IMR-90 (cell line): ENCODE measurements around the gene CUBN. TPM values are rescaled to one million over a fixed set of nuclear protein-coding genes. Genes with fewer than 3 reads are reported as not detected.

Experiments used
- ATAC-seq: fragments of 200-7000 bp; cut with Tn5 transposase; 2 replicates; pipeline ENCODE4 v1.9.1; 2020; ENCODE audit warnings: low read depth, mild to moderate bottlenecking, moderate library complexity
- BruUV-seq: library from RNA; stranded (reverse); fragments of 400-500 nt; replicated peaks from 2 replicates; lab custom pipeline; 2021; lab: Mats Ljungman, UMichigan
- CTCF ChIA-PET: fragments of 300-600 bp; formaldehyde crosslinking; extraction: SDS; loops from one replicate; lab custom pipeline; 2021; ENCODE audit warnings: antibody characterized with exemption; lab: Yijun Ruan, JAX
- POLR2A ChIA-PET: fragments of 300-600 bp; sonication (Branson Sonifier 250); formaldehyde crosslinking; loops from one replicate; lab custom pipeline; 2022; ENCODE audit warnings: antibody characterized with exemption; ENCODE audit not compliant: unreplicated experiment; lab: Charles Lee
- DNase-seq: peaks from one replicate; pipeline ENCODE4 v3.0.0; 2013
- H2AFZ ChIP-seq: replicated peaks from 2 replicates; pipeline ENCODE3; 2013; ENCODE audit warnings: low read length, mild to moderate bottlenecking; ENCODE audit not compliant: poor library complexity
- H2AK5ac ChIP-seq: 2 replicates; pipeline ENCODE4 v1.6.1; 2013; ENCODE audit warnings: low read depth, low read length, inconsistent platforms
- H2AK9ac ChIP-seq: replicated peaks from 2 replicates; pipeline ENCODE3; 2013; ENCODE audit warnings: mild to moderate bottlenecking, low read depth, low read length, moderate library complexity; ENCODE audit not compliant: poor library complexity
- H2BK120ac ChIP-seq: 2 replicates; pipeline ENCODE4 v1.6.1; 2013; ENCODE audit warnings: low read depth, low read length, inconsistent platforms
- H2BK15ac ChIP-seq: 3 replicates; pipeline ENCODE4 v1.6.1; 2013; ENCODE audit warnings: low read depth, low read length, inconsistent platforms
- H2BK20ac ChIP-seq: 2 replicates; pipeline ENCODE4 v1.6.1; 2013; ENCODE audit warnings: low read depth, mild to moderate bottlenecking, inconsistent platforms, low read length, moderate library complexity
- H2BK5ac ChIP-seq: 2 replicates; pipeline ENCODE4 v1.6.1; 2013; ENCODE audit warnings: mild to moderate bottlenecking, low read depth, low read length, inconsistent platforms; ENCODE audit not compliant: poor library complexity, severe bottlenecking
- H3K14ac ChIP-seq: replicated peaks from 2 replicates; pipeline ENCODE4 v1.6.1; 2013; ENCODE audit warnings: low read depth, low read length, inconsistent platforms
- H3K18ac ChIP-seq: 2 replicates; pipeline ENCODE4 v1.6.1; 2013; ENCODE audit warnings: low read depth, low read length, control low read depth
- H3K23ac ChIP-seq: 2 replicates; pipeline ENCODE4 v1.6.1; 2013; ENCODE audit warnings: low read depth, low read length, inconsistent platforms
- H3K27ac ChIP-seq: 2 replicates; pipeline ENCODE4 v1.5.1; 2013; ENCODE audit warnings: mild to moderate bottlenecking, control low read depth, low read length; ENCODE audit not compliant: insufficient read depth
- H3K27me3 ChIP-seq: 2 replicates; pipeline ENCODE4 v1.6.1; 2013; ENCODE audit warnings: low read length; ENCODE audit not compliant: control insufficient read depth, insufficient read depth
- H3K36me3 ChIP-seq: 2 replicates; pipeline ENCODE4 v1.6.1; 2013; ENCODE audit warnings: low read length, mixed read lengths; ENCODE audit not compliant: control insufficient read depth, insufficient read depth
- H3K4ac ChIP-seq: 2 replicates; pipeline ENCODE4 v1.6.1; 2013; ENCODE audit warnings: low read depth, low read length, inconsistent platforms
- H3K4me1 ChIP-seq: 2 replicates; pipeline ENCODE4 v1.6.1; 2013; ENCODE audit warnings: low read length, mixed read lengths; ENCODE audit not compliant: control insufficient read depth, insufficient read depth
- H3K4me2 ChIP-seq: 2 replicates; pipeline ENCODE4 v1.6.1; 2013; ENCODE audit warnings: low read depth, mild to moderate bottlenecking, control low read depth, low read length, moderate library complexity
- H3K4me3 ChIP-seq: 2 replicates; pipeline ENCODE4 v1.5.1; 2013; ENCODE audit warnings: low read depth, mild to moderate bottlenecking, control low read depth, low read length, moderate library complexity; ENCODE audit not compliant: insufficient read depth
- H3K56ac ChIP-seq: 2 replicates; pipeline ENCODE4 v1.6.1; 2013; ENCODE audit warnings: low read length, inconsistent platforms; ENCODE audit not compliant: insufficient read depth; ENCODE audit errors: extremely low read depth
- H3K79me1 ChIP-seq, 2 experiments: 2 replicates each; pipeline ENCODE4 v1.6.1; 2013; ENCODE audit warnings: low read length in 2 of 2, inconsistent platforms in 1 of 2, low read depth in 1 of 2
- H3K9ac ChIP-seq: 2 replicates; pipeline ENCODE4 v1.6.1; 2013; ENCODE audit warnings: low read depth, low read length, control low read depth
- H3K9me1 ChIP-seq: 2 replicates; pipeline ENCODE4 v1.6.1; 2013; ENCODE audit warnings: low read length, inconsistent platforms; ENCODE audit not compliant: insufficient read depth
- H3K9me3 ChIP-seq: 2 replicates; pipeline ENCODE4 v1.6.1; 2013; ENCODE audit warnings: low read length; ENCODE audit not compliant: control insufficient read depth, insufficient read depth
- H4K20me1 ChIP-seq: 2 replicates; pipeline ENCODE4 v1.6.1; 2013; ENCODE audit warnings: low read length, inconsistent platforms; ENCODE audit not compliant: insufficient read depth
- H4K5ac ChIP-seq: 2 replicates; pipeline ENCODE4 v1.6.1; 2013; ENCODE audit warnings: mild to moderate bottlenecking, low read depth, low read length, control low read depth
- H4K8ac ChIP-seq, 2 experiments: 2 replicates each; pipeline ENCODE4 v1.6.1; 2013; ENCODE audit warnings: low read depth in 2 of 2, low read length in 2 of 2, control low read depth in 1 of 2, inconsistent platforms in 1 of 2
- H4K91ac ChIP-seq: 2 replicates; pipeline ENCODE4 v1.6.1; 2013; ENCODE audit warnings: low read depth, low read length, inconsistent platforms; ENCODE audit not compliant: insufficient read depth
- BHLHE40 ChIP-seq: fragments of 150-350 bp; IDR thresholded peaks from 2 replicates; pipeline ENCODE4 v1.6.1; 2016; ENCODE audit warnings: mild to moderate bottlenecking, low read depth, low read length
- MAFK ChIP-seq: IDR thresholded peaks from 2 replicates; pipeline ENCODE4 v1.6.1; 2012; ENCODE audit warnings: low read depth, low read length, improper control_type of control experiment
- MAZ ChIP-seq: IDR thresholded peaks from 2 replicates; pipeline ENCODE4 v1.6.1; 2012; ENCODE audit warnings: low read depth, mild to moderate bottlenecking, low read length, improper control_type of control experiment, moderate library complexity, borderline replicate concordance
- RCOR1 ChIP-seq: IDR thresholded peaks from 2 replicates; pipeline ENCODE4 v1.6.1; 2012; ENCODE audit warnings: mild to moderate bottlenecking, low read length, improper control_type of control experiment; ENCODE audit not compliant: insufficient replicate concordance
- SMC3 ChIP-seq: fragments of 150-350 bp; IDR thresholded peaks from 2 replicates; pipeline ENCODE4 v1.6.1; 2016; ENCODE audit warnings: low read depth, mild to moderate bottlenecking, antibody characterized with exemption, low read length, moderate library complexity
- WGBS, 2 experiments: methylation state at CpG; one replicate each; pipeline versions ENCODE4 v1.1.5 to v1.1.7; 2013; ENCODE audit warnings: missing lambda C conversion rate in 2 of 2; ENCODE audit not compliant: insufficient read length in 1 of 2; ENCODE audit errors: extremely low coverage in 2 of 2; 5-methylcytosine and 5-hydroxymethylcytosine counted together
- dilution Hi-C: fragments of 300-500 bp; cut with HindIII; formaldehyde crosslinking; loops from one replicate; pipeline ENCODE4 v1.14.3; 2018; ENCODE audit warnings: low sequenced_read_pairs; ENCODE audit not compliant: unreplicated experiment
- in situ Hi-C: fragments of 300-500 bp; cut with MboI; formaldehyde crosslinking; loops from 3 replicates; pipeline ENCODE4 v1.14.3; 2019; ENCODE audit warnings: low sequenced_read_pairs, inconsistent platforms, mixed read lengths
- intact Hi-C: fragments of 100-400 bp; cut with micrococcal nuclease; formaldehyde crosslinking; loops from 2 replicates; pipeline ENCODE4 v1.10.0; 2022
- polyA plus RNA-seq, 3 experiments: library from polyadenylated mRNA; depleted of rRNA; stranded (reverse); fragments of >200 nt; gene quantifications; 2 replicates each; pipeline ENCODE4 v1.2.3, GENCODE V29; 2012; ENCODE audit warnings: low replicate concordance in 1 of 3
- total RNA-seq: library from RNA; depleted of rRNA; stranded (reverse); fragments of >200 nt; gene quantifications from 2 replicates; pipeline ENCODE4 v1.2.3, GENCODE V29; 2012
- TF ChIP-seq, protein P1 (sequence below): fragments of 150-350 bp; IDR thresholded peaks from 2 replicates; pipeline ENCODE4 v1.6.1; 2017; ENCODE audit warnings: mild to moderate bottlenecking, antibody characterized with exemption, low read length, low read depth
- TF ChIP-seq, protein P2 (sequence below): conservative IDR thresholded peaks from 2 replicates; pipeline ENCODE4 v1.5.1; 2012; ENCODE audit warnings: mild to moderate bottlenecking, low read depth, low read length, improper control_type of control experiment

CUBN gene
- total and polyA plus RNA-seq, 2 of the 4 experiments (the other 2 are of a cell fraction) = 0.19 to 0.54 TPM

DNA sequence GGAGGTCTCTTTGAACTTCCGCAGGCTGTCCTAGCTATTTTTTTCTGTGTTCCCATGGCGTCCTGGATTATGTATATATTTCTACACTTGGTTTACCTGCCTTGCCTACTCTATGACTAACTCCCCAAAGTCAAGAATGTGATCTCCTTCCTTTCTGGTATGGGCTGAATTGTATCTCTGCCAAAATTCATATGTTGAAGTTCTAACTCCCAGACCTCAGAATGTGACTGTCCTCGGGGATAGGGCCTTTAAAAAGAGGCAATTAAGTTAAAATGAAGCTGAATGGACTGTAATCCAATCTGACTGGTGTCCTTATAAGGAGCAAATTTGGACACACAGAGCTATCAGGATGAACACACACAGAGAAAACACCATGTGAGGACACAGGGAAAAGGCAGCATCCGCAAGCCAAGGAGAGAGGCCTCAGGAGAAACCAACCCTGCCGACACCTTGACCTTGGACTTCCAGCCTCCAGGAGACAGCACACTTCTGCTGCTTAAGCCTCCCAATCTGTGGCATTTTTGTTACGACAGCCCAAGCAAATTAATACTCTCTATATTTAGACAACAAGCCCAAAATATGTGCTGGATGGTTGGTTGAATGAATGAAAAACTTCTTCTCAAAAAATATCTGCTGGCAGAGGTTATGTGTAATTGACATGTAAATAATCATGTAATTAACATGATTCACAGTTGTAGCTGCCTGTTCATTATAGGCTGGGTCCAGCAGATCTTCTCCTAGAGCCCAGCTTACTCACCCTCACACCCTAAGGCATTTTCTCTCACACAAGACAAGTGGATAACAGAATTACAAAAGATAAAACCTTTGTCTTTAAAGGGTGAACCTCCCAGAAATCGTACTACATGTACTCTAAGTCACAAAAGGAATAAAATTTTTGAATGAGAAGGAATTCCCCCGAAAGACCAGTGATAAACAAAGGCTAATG, 123.7 kb downstream of the CUBN start:
- TF ChIP-seq MAZ = no peak
- TF ChIP-seq RCOR1 = no peak
- TF ChIP-seq BHLHE40 = no peak
- TF ChIP-seq, protein P1, sequence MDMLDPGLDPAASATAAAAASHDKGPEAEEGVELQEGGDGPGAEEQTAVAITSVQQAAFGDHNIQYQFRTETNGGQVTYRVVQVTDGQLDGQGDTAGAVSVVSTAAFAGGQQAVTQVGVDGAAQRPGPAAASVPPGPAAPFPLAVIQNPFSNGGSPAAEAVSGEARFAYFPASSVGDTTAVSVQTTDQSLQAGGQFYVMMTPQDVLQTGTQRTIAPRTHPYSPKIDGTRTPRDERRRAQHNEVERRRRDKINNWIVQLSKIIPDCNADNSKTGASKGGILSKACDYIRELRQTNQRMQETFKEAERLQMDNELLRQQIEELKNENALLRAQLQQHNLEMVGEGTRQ = no peak
- TF ChIP-seq, protein P2, sequence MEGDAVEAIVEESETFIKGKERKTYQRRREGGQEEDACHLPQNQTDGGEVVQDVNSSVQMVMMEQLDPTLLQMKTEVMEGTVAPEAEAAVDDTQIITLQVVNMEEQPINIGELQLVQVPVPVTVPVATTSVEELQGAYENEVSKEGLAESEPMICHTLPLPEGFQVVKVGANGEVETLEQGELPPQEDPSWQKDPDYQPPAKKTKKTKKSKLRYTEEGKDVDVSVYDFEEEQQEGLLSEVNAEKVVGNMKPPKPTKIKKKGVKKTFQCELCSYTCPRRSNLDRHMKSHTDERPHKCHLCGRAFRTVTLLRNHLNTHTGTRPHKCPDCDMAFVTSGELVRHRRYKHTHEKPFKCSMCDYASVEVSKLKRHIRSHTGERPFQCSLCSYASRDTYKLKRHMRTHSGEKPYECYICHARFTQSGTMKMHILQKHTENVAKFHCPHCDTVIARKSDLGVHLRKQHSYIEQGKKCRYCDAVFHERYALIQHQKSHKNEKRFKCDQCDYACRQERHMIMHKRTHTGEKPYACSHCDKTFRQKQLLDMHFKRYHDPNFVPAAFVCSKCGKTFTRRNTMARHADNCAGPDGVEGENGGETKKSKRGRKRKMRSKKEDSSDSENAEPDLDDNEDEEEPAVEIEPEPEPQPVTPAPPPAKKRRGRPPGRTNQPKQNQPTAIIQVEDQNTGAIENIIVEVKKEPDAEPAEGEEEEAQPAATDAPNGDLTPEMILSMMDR = no peak
- TF ChIP-seq SMC3 = no peak
- TF ChIP-seq MAFK = no peak
- WGBS, 2 experiments = no CpG with 5 or more reads among the region's 8 CpGs
- peak overlapping the region; percentile 16; the same call in 1 of the 2 replicates for H2BK20ac ChIP-seq
- H3K23ac ChIP-seq = no peak overlapping the region
- no peak overlapping the region for H3K4me2 ChIP-seq
- no peaks in the 10 kb centered on the region for H3K9me3 ChIP-seq
- no peak overlapping the region for H3K56ac ChIP-seq
- no peak overlapping the region for H3K14ac ChIP-seq
- peaks cover 30% of the 10 kb centered on the region for H3K4me1 ChIP-seq
- H2AK5ac ChIP-seq = peak overlapping the region; percentile 58
- dilution Hi-C loops = no loop called here
- H3K27me3 ChIP-seq = no peaks in the 10 kb centered on the region
- peak overlapping the region; percentile 77; the same call in 1 of the 2 replicates for H3K4ac ChIP-seq
- H2BK120ac ChIP-seq = peak overlapping the region; percentile 78
- no peak overlapping the region for H4K5ac ChIP-seq
- H3K36me3 ChIP-seq = no peaks in the 10 kb centered on the region
- peak overlapping the region in 1 of 2 experiments; percentile 29; a peak in 1 of 4 replicates for H4K8ac ChIP-seq
- H2AK9ac ChIP-seq = no peak overlapping the region
- H3K79me1 ChIP-seq = peaks cover 0 to 11% of the 10 kb centered on the region in 2 experiments; a peak in 1 of 4 replicates
- H4K20me1 ChIP-seq = no peaks in the 10 kb centered on the region
- no peak for DNase-seq
- in situ Hi-C loops = no loop called here
- ATAC-seq = no peak
- ChIA-PET CTCF (interaction anchor here (0.9 kb wide), 1 partner anchor 14 kb away, joined by 3 read pairs; no protein-coding TSS in a partner anchor), POLR2A (no interaction called here)
- no peak overlapping the region for H3K4me3 ChIP-seq
- BruUV-seq = no TSS peak
- H3K9me1 ChIP-seq = peaks cover 23% of the 10 kb centered on the region
- no peak overlapping the region for H2AFZ ChIP-seq
- H2BK15ac ChIP-seq = peak overlapping the region; percentile 36; the same call in 1 of the 3 replicates
- intact Hi-C loops = loop anchor here (5.0 kb wide), 1 partner anchor 154 kb away; no protein-coding TSS in a partner anchor
- no peak overlapping the region for H3K9ac ChIP-seq
- no peak overlapping the region for H2BK5ac ChIP-seq
- no peak overlapping the region; the same call in 1 of the 2 replicates for H3K27ac ChIP-seq
- H4K91ac ChIP-seq = no peak overlapping the region; the same call in 1 of the 2 replicates
- H3K18ac ChIP-seq = no peak overlapping the region; the same call in 1 of the 2 replicates
